Measurements from ENCODE around the gene PIK3CD. TPM values are rescaled to one million over a fixed set of nuclear protein-coding genes. Genes with fewer than 3 reads are reported as not detected.
A peak's percentile ranks its signal among the peaks of the same experiment; 100 is the strongest.

Gene PIK3CD
- total RNA-seq, 1 experiment from 2014 or later: 5.6 TPM

GRCh38 chr1:9719978-9720722 is 68.6 kb downstream of the PIK3CD start:
- no peak for DNase-seq (ENCODE audit: low spot score)

DNA sequence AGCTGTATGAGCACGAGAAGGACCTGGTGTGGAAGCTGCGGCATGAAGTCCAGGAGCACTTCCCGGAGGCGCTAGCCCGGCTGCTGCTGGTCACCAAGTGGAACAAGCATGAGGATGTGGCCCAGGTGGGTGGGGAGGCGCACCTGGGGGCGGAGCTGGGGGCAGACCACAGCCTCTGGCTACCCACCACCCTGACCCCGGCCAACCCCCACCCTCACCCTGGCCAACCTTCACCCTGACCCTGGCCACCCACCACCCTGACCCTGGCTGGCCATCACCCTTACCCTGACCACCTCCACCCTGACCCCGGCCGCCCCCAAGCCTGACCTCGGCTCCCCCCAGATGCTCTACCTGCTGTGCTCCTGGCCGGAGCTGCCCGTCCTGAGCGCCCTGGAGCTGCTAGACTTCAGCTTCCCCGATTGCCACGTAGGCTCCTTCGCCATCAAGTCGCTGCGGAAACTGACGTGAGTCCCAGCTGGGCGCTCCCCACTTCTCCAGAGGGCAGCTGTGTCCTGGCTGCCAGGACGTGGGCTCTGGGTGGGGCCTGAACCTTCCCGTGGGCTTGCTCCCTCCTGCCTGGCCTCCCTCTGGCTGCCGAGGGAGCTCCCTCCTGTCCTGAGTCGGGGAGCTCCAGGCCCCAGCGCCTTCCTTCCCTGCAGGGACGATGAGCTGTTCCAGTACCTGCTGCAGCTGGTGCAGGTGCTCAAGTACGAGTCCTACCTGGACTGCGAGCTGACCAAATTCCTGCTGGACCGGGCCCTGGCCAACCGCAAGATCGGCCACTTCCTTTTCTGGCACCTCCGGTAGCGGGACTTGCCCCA is 69.5 kb downstream of the PIK3CD start:
- DNase-seq (ENCODE audit: low spot score): no peak

- DNase-seq (ENCODE audit: low spot score): no peak
These were observed 70.3 kb downstream of the PIK3CD start for GRCh38 chr1:9721606-9722377.

DNA sequence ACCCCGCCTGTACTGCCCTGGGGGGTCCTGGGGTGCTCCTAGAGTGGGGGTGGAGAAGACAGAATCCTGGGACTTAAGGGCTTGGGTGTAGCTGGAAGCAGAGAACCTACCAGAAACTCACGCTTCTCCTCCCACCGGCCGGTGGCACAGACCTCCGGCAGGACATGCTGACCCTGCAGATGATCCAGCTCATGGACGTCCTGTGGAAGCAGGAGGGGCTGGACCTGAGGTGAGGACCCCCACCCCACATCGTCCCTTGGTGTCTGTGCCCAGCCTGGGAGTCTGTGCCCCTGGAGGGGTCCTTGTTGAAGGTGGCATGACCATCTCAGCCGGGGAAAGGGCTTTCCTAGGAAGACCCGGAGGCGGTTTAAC is 70.8 kb downstream of the PIK3CD start:
- DNase-seq (ENCODE audit: low spot score): no peak

GRCh38 chr1:9723068-9723805 is 71.7 kb downstream of the PIK3CD start:
- no peak for DNase-seq (ENCODE audit: low spot score)

DNA sequence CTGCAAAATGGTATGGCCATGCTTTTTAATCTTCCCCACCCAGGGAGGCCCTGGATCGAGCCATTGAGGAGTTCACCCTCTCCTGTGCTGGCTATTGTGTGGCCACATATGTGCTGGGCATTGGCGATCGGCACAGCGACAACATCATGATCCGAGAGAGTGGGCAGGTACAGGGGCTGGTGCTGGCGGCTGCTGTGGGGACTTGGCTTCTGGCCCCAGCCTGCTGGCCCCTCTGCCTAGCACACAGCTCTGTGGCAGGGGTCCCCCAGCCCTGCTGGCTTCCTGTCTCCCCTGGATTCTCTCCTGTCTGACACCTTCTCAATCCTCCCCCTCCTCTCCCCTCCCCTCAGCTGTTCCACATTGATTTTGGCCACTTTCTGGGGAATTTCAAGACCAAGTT is 72.4 kb downstream of the PIK3CD start:
- DNase-seq (ENCODE audit: low spot score): no peak

- DNase-seq (ENCODE audit: low spot score): peak; percentile 56
These were observed 73.4 kb downstream of the PIK3CD start for GRCh38 chr1:9724706-9725476.

DNA sequence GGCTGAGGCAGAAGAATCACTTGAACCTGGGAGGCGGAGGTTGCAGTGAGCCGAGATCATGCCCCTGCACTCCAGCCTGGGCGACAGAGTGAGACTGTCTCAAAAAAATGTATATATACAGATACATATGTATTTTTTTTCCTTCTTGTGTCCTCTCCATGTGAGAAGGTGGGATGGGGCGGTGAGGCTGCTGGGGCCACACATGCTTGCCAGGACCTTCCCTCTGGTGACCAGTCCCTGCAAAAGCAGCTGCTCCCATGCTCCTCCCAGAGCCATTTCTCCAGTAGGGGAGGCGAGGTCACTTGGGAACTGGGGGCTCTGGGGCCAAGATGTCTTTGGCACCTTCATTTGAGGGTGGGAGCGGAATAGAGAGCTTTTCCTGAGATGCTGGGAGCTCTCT is 74.9 kb downstream of the PIK3CD start:
- DNase-seq (ENCODE audit: low spot score): no peak

- DNase-seq (ENCODE audit: low spot score): no peak
These were observed 75.5 kb downstream of the PIK3CD start for GRCh38 chr1:9726905-9727595.

GRCh38 chr1:9728451-9729295 is 77.1 kb downstream of the PIK3CD start:
- DNase-seq (ENCODE audit: low spot score): no peak

- no peak for DNase-seq (ENCODE audit: low spot score)
These were observed 78.0 kb downstream of the PIK3CD start for GRCh38 chr1:9729523-9729922.

DNA sequence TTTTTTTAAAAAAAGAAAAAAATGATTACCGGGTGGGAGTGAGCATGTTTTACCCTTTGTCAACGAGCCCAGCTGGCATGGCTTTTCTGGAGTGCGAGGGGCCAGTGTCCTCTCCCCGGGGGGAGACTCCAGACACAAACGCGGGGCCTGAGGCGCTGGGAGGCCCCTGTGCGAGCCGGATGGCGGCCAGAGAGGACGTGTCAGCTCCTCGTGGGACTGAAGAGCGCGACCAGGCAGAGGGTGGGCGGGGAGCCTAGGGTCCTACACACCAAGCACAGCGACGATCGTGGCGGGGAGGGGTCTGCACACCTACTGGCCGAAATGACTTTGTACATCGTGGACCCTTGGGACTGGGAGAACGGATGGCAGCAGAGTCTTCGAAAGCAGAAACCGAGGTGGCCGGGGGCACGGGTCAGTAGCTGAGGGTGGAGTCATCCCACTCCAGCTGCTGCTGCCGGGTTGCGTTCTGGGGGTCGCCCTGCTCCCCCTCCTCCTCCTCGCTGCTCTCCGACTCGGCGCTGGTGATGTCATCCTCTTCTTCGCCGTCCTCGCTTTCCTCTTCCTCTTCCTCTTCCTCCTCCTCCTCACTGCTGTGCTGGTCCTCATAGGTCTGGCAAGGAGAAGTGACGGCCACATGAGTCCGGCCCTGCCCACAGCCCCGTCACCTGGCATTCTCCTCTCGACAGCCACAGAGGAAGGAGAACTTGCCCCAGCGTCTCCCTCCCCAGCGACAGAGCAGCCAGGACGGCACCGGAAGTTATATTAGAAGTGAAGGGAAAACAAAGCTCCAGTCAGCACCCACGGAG is 78.8 kb downstream of the PIK3CD start:
- DNase-seq (ENCODE audit: low spot score): no peak

DNA sequence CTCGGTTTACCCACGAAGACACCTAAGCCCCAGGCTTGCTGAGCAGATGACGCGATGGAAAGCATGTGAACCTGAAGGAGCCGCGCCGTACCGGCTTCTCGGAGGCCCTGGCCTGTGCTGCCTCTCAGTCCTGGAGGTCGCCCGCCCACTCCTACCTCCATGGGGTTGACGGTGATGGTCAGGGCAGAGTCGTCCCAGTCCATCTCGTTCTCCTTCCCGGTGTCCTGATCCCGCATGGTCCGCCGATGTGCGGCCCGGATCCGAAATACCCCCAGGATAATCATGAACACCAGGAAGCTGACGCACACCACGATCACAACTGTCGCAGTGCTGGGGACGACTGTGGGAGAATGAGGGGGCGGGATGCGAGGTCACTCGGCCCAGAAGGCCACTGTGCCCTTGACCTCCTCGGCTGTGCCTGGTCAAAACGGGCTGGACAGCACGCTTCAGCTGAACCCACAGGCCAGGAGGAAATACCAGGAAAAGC is 79.6 kb downstream of the PIK3CD start:
- no peak for DNase-seq (ENCODE audit: low spot score)

DNA sequence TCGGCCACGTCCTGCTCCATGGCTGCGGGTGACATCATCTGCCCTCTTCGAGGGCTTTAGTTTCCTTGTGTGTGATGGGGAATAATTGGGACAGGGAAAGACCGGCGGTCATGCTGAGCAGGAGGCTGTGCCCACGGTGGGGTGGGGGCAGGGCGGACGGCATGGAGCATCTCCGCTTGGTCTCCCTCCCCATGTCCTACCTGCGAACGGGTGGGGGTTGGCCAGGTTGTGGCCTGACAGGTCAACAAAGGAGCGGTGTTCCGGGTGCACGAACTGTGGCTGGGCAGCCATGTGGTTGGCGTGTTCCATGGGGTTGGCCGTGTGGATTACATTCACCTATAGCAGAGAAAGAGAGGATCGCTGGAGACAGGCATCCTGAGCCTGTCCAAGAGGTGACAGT is 80.0 kb downstream of the PIK3CD start:
- no peak for DNase-seq (ENCODE audit: low spot score)

- no peak for DNase-seq (ENCODE audit: low spot score)
These were observed 80.8 kb downstream of the PIK3CD start for GRCh38 chr1:9732123-9732971.

GRCh38 chr1:9733160-9733789 is 81.7 kb downstream of the PIK3CD start:
- DNase-seq (ENCODE audit: low spot score): no peak

DNA sequence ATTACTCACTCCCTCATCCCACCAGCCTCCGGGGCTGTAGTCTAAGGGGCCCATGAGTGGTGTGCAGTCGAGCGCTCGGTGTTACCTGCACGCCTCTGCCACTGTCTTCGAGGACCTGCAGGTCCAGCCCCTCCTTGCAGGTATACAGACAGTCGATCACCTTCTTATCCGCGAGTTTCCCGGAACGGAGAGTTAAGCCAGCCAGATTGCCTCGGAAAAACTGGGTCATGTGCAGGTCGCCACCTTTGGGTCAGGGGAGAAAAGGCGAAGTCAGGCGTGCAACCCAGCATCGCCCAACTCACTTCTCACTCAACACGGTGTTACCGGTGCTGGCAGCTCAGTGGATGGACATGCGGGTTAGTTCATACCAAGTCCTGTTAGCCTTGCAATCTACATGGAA is 84.3 kb downstream of the PIK3CD start:
- no peak for DNase-seq (ENCODE audit: low spot score)
